Heart left ventricle (tissue), 13 donors: ENCODE results near the gene MTCH1.

ENCODE experiments used
- CTCF ChIP-seq, 12 donors: fragments of 200-600 bp; sonication (generic) in 4 of 12; IDR thresholded peaks; one replicate each; pipeline versions ENCODE4 v1.5.0 to v1.8.0; 2018 to 2022; ENCODE audit warnings: antibody characterized with exemption in 12 of 12, mild to moderate bottlenecking in 5 of 12
- POLR2A ChIP-seq, 2 donors: fragments of 450-650 bp; IDR thresholded peaks; one replicate each; pipeline ENCODE4 v1.6.1; 2017; ENCODE audit warnings: antibody characterized with exemption in 2 of 2, mild to moderate bottlenecking in 2 of 2, moderate library complexity in 2 of 2
- donor health status: ischemic (EF 13 %, LVEDD 7.1; RV severe dilation, severe dysfunction).
- donor health status: DM: no; HTN: yes; CAD: no.
- donor health status: DM: no; HTN: no; CAD: no.
- donor health status: ischemic (EF 25% LVEDD 6.9; RV normal size, moderate dysfunction).
- donor health status: ischemic (EF 25% LVEDD 5.7; RV mildly dilated, moderate dysfunction).
- donor health status: ischemic (EF 35%, LVEDD 5.7; RV mildly dilated, moderate dysfunction).
- donor health status: nonischemic (EF 11% LVEDD 7.7; RV severe dilation, severe dysfunction).
- donor health status: DM: yes; HTN: yes; CAD: no.
- donor health status: PGD.
- donor health status: ischemic (EF 29% LVEDD 5.4; RV normal size, mild dysfunction).
- donor health status: nonischemic (EF 23%, LVEDD 6.1; RV moderate dilation, normal function).

- TF ChIP-seq CTCF (IDR thresholded peaks at IDR 0.05) (no peak), POLR2A (IDR thresholded peaks at IDR 0.05) (no peak)
Observed at GRCh38 chr6:37010402-37010892, 24.5 kb upstream of the MTCH1 start.
